Adrenal gland (tissue), 12 donors: Measurements from ENCODE around the gene WDFY4. TPM values are rescaled to one million over a fixed set of nuclear protein-coding genes. Genes with fewer than 3 reads are reported as not detected.

Experiments
- DNase-seq, 7 donors: peaks; one replicate each; pipeline ENCODE4 v3.0.0-alpha.2; 2019 to 2020
- H3K27ac ChIP-seq, 5 donors: fragments of 200-600 bp; sonication (generic) in 4 of 5; 1 replicate in 3 of 5; 2 replicates in 2 of 5; pipeline versions ENCODE4 v1.5.1 to v1.8.0; 2016 to 2020; ENCODE audit warnings: mild to moderate bottlenecking in 1 of 5
- H3K27me3 ChIP-seq: fragments of 200-600 bp; 2 replicates; pipeline ENCODE4 v1.8.0; 2021
- H3K36me3 ChIP-seq, 2 donors: fragments of 200-600 bp; replicated peaks in 1 of 2; 1 replicate in 1 of 2; 2 replicates in 1 of 2; pipeline versions ENCODE4 v1.5.1 to v1.8.0; 2018 to 2022
- H3K4me1 ChIP-seq, 2 donors: fragments of 200-600 bp; replicated peaks in 1 of 2; 1 replicate in 1 of 2; 2 replicates in 1 of 2; pipeline versions ENCODE4 v1.5.1 to v1.8.0; 2018 to 2021
- H3K4me3 ChIP-seq, 4 donors: fragments of 200-600 bp; sonication (generic) in 3 of 4; one replicate each; pipeline ENCODE4 v1.5.1; 2016 to 2018
- H3K9me3 ChIP-seq, 3 donors: fragments of 200-600 bp; sonication (generic) in 1 of 3; replicated peaks in 1 of 3; 1 replicate in 2 of 3; 2 replicates in 1 of 3; pipeline versions ENCODE4 v1.5.1 to v1.8.0; 2016 to 2021
- POLR2A ChIP-seq, 2 donors: fragments of 450-650 bp; IDR thresholded peaks; one replicate each; pipeline ENCODE4 v1.6.1; 2017; ENCODE audit warnings: antibody characterized with exemption in 2 of 2, mild to moderate bottlenecking in 2 of 2, moderate library complexity in 1 of 2
- WGBS, 4 donors: extraction: QIAGEN DNeasy Blood & Tissue Kit in 2 of 4; methylation state at CpG; one replicate each; pipeline versions ENCODE4 v1.1.5 to v1.1.7; 2013 to 2017; 5-methylcytosine and 5-hydroxymethylcytosine counted together
- intact Hi-C, 2 donors: fragments of 100-400 bp; cut with DNase I; formaldehyde crosslinking; loops; one replicate each; pipeline versions ENCODE4 v1.14.1 to v1.15.0; 2022 to 2023
- polyA plus RNA-seq, 3 donors: library from polyadenylated mRNA; stranded (reverse); fragments of 200-250 nt in 2 of 3; fragments of 350-450 nt in 1 of 3; fragmentation: Illumina TruSeq in 1 of 3; extraction: RNeasy Lipid Tissue Mini Kit (QIAGEN cat#74804) in 1 of 3; gene quantifications; one replicate each; pipeline ENCODE4 v1.2.3, GENCODE V29; 2013 to 2014
- total RNA-seq, 9 donors: library from RNA; depleted of rRNA in 4 of 9; stranded (reverse); fragments of >200 nt in 4 of 9; fragments of 120-200 nt in 1 of 9; fragmentation: NEBNext Ultra II Directional in 1 of 9; extraction: Animal tissue kit (Norgen Biotek cat#: 25700) in 1 of 9; gene quantifications; one replicate each; pipeline versions ENCODE4 v1.1.0 to v1.2.4, GENCODE V29; 2013 to 2023
- TF ChIP-seq, protein P1 (sequence below), 6 experiments: fragments of 450-650 bp in 4 of 6; fragments of 200-600 bp in 2 of 6; sonication (generic) in 1 of 6; IDR thresholded peaks; 1 replicate in 5 of 6; 2 replicates in 1 of 6; pipeline versions ENCODE4 v1.5.1 to v1.8.0; 2016 to 2021; ENCODE audit warnings: antibody characterized with exemption in 6 of 6, mild to moderate bottlenecking in 2 of 6, moderate library complexity in 1 of 6
- donor health status: healthy with polysubstance abuse.
- donor health status: Bipolar disorder and iron deficiency.
- donor health status: DM: yes; HTN: yes; CAD: no.
- donor health status: DM: no; HTN: no; CAD: no.
- donor health status: DM: no; HTN: no; CAD: no.
- donor health status: DM: yes; HTN: yes; CAD: no.

The WDFY4 gene
- total and polyA plus RNA-seq, 12 donors: 0.61 to 9.9 (median 5.7) TPM

GRCh38 chr10:48651293-48651692 lies 33.4 kb upstream of the WDFY4 start:
- H3K27ac ChIP-seq: no peak overlapping the region
- intact Hi-C loops: loop anchor here (5.0 to 10.0 kb wide), 2 partner anchors 99 to 514 kb away; no protein-coding TSS in a partner anchor
- no peak overlapping the region for H3K4me3 ChIP-seq
- H3K4me1 ChIP-seq: peaks cover 0 to 10% of the 10 kb centered on the region in 2 donors
- peak in 1 of 7 donors; percentile 34 for DNase-seq
- no peaks in the 10 kb centered on the region for H3K36me3 ChIP-seq
- TF ChIP-seq POLR2A (IDR thresholded peaks at IDR 0.05): no peak
- TF ChIP-seq, protein P1, sequence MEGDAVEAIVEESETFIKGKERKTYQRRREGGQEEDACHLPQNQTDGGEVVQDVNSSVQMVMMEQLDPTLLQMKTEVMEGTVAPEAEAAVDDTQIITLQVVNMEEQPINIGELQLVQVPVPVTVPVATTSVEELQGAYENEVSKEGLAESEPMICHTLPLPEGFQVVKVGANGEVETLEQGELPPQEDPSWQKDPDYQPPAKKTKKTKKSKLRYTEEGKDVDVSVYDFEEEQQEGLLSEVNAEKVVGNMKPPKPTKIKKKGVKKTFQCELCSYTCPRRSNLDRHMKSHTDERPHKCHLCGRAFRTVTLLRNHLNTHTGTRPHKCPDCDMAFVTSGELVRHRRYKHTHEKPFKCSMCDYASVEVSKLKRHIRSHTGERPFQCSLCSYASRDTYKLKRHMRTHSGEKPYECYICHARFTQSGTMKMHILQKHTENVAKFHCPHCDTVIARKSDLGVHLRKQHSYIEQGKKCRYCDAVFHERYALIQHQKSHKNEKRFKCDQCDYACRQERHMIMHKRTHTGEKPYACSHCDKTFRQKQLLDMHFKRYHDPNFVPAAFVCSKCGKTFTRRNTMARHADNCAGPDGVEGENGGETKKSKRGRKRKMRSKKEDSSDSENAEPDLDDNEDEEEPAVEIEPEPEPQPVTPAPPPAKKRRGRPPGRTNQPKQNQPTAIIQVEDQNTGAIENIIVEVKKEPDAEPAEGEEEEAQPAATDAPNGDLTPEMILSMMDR (IDR thresholded peaks at IDR 0.05): no peak
- no peaks in the 10 kb centered on the region for H3K9me3 ChIP-seq
- WGBS, 4 donors: 62 to 90% (median 71%) methylated on average over 2 of the region's 2 CpGs
- H3K27me3 ChIP-seq: no peaks in the 10 kb centered on the region

GRCh38 chr10:48651839-48652238 lies 32.8 kb upstream of the WDFY4 start:
- TF ChIP-seq, protein P1 (IDR thresholded peaks at IDR 0.05): no peak
- no peak for TF ChIP-seq POLR2A (IDR thresholded peaks at IDR 0.05)
- no peak overlapping the region for H3K27ac ChIP-seq
- no peak overlapping the region for H3K4me3 ChIP-seq
- 48 to 90% (median 62%) methylated on average over 2 to 4 of the region's 4 CpGs for WGBS, 4 donors
- DNase-seq: no peak
- intact Hi-C loops: loop anchor here (5.0 to 10.0 kb wide), 2 partner anchors 100 to 513 kb away; no protein-coding TSS in a partner anchor
- H3K9me3 ChIP-seq: no peaks in the 10 kb centered on the region
- peaks cover 0 to 15% of the 10 kb centered on the region in 2 donors for H3K4me1 ChIP-seq
- H3K36me3 ChIP-seq: no peaks in the 10 kb centered on the region
- H3K27me3 ChIP-seq: no peaks in the 10 kb centered on the region

DNA sequence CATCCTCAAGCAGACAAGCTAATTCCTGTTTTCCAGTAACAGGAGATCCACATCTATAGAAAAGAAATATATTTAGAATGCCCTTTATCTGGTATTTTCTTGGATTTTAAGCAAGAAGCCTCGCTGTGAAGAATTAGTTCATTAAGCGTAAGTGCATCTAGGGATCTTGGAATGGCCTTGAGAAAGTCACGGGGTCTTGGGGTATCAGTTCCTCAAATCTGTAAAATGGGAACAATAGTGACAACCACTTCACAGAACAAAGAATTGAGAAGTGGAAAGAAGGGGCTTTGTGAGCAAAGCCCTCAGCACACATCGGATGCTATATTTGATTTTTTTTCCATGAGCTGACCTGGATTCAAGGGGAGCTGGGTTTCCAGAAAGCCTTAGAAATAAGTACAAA lies 32.3 kb upstream of the WDFY4 start:
- 70 to 80% (median 75%) methylated on average over 4 of the region's 4 CpGs for WGBS, 4 donors
- Histone ChIP-seq H3K27ac (no peak overlapping the region), H3K9me3 (no peaks in the 10 kb centered on the region), H3K4me3 (no peak overlapping the region), H3K36me3 (no peaks in the 10 kb centered on the region), H3K4me1 (peaks cover 0 to 16% of the 10 kb centered on the region in 2 donors), H3K27me3 (no peaks in the 10 kb centered on the region)
- intact Hi-C loops: loop anchor here (5.0 to 10.0 kb wide), 2 partner anchors 100 to 512 kb away; no protein-coding TSS in a partner anchor
- no peak for TF ChIP-seq POLR2A (IDR thresholded peaks at IDR 0.05)
- TF ChIP-seq, protein P1 (IDR thresholded peaks at IDR 0.05): no peak
- no peak for DNase-seq

DNA sequence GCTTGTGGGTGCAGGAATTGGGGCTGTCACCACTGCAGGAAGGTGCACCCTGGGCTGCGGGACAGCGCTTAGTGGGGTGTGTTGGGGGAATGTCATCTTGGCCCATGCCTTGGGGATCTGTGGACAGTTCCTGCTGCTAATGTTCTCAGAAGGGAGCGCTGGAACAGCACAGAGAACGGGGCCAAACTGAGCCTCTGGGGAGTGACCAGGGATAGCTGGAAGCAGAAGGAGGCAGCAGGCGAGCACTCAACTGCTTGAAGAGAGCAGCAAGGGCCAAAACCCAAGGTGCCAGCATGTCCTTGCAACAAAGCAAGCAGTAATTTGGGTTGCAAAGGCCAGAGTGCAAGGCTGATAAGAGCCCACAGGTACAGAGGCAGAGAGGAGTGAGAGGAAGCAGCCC lies 31.3 kb upstream of the WDFY4 start:
- no peak for DNase-seq
- intact Hi-C loops: loop anchor here (5.0 to 10.0 kb wide), 2 partner anchors 101 to 511 kb away; no protein-coding TSS in a partner anchor
- TF ChIP-seq POLR2A (IDR thresholded peaks at IDR 0.05): no peak
- TF ChIP-seq, protein P1 (IDR thresholded peaks at IDR 0.05): no peak
- Histone ChIP-seq H3K36me3 (no peaks in the 10 kb centered on the region), H3K9me3 (no peaks in the 10 kb centered on the region), H3K4me3 (no peak overlapping the region), H3K4me1 (peaks cover 0 to 16% of the 10 kb centered on the region in 2 donors), H3K27ac (no peak overlapping the region), H3K27me3 (no peaks in the 10 kb centered on the region)
- 81 to 92% (median 86%) methylated on average over 3 to 5 of the region's 5 CpGs for WGBS, 4 donors
